Stimulated activated CD8-positive, alpha-beta memory T cell treated with anti-CD3 and anti-CD28 coated beads, Interleukin-15, amount 100 ng/mL, for 4 hours (primary cell): ENCODE results near the gene BBS7.
A peak's percentile ranks its signal among the peaks of the same experiment; 100 is the strongest.

Experiments
- DNase-seq, 2 donors: peaks; one replicate each; pipeline ENCODE4 v3.0.0-alpha.2; 2020; ENCODE audit warnings: low read depth in 2 of 2

Gene BBS7

GRCh38 chr4:121827853-121828252 lies 42.4 kb downstream of the BBS7 start:
- DNase-seq = no peak

- no peak for DNase-seq
These were observed 45.3 kb downstream of the BBS7 start for GRCh38 chr4:121824950-121825349.

GRCh38 chr4:121824171-121824527 lies 46.1 kb downstream of the BBS7 start:
- DNase-seq = no peak

GRCh38 chr4:121823505-121824170 lies 46.6 kb downstream of the BBS7 start, which contains the start of gene CCNA2:
Gene CCNA2, minus strand, starts transcription at chr4:121823883. Its CDS starts 255 bp downstream, at chr4:121823628.
- peak; percentile 84 to 91 for DNase-seq

GRCh38 chr4:121822796-121823504 lies 47.3 kb downstream of the BBS7 start:
- no peak for DNase-seq

- DNase-seq = no peak
These were observed 48.2 kb downstream of the BBS7 start for GRCh38 chr4:121822047-121822446.

- DNase-seq = no peak
These were observed 50.9 kb downstream of the BBS7 start for GRCh38 chr4:121819216-121819965.

- DNase-seq = no peak
These were observed 52.1 kb downstream of the BBS7 start for GRCh38 chr4:121818215-121818614.

GRCh38 chr4:121817701-121818100 lies 52.6 kb downstream of the BBS7 start:
- no peak for DNase-seq

- DNase-seq = no peak
These were observed 53.3 kb downstream of the BBS7 start for GRCh38 chr4:121817006-121817405.

- DNase-seq = no peak
These were observed 55.5 kb downstream of the BBS7 start for GRCh38 chr4:121814756-121815155.

- DNase-seq = no peak
These were observed 59.2 kb downstream of the BBS7 start for GRCh38 chr4:121811122-121811521.

GRCh38 chr4:121806411-121806810 lies 63.9 kb downstream of the BBS7 start:
- DNase-seq = no peak

- no peak for DNase-seq
These were observed 68.6 kb downstream of the BBS7 start for GRCh38 chr4:121801715-121802075.

- peak; percentile 85 to 86 for DNase-seq
These were observed 69.1 kb downstream of the BBS7 start, which contains the start of gene EXOSC9 for GRCh38 chr4:121800961-121801714. Gene EXOSC9, plus strand, starts transcription at chr4:121801323. Its CDS starts 102 bp downstream, at chr4:121801425.

GRCh38 chr4:121800638-121800960 lies 69.7 kb downstream of the BBS7 start:
- DNase-seq = no peak

GRCh38 chr4:121799867-121800501 lies 70.3 kb downstream of the BBS7 start:
- DNase-seq = no peak

- DNase-seq = no peak
These were observed 71.0 kb downstream of the BBS7 start for GRCh38 chr4:121799208-121799823.

- DNase-seq = no peak
These were observed 74.0 kb downstream of the BBS7 start for GRCh38 chr4:121796283-121796682.

GRCh38 chr4:121794505-121795188 lies 75.6 kb downstream of the BBS7 start:
- no peak for DNase-seq

GRCh38 chr4:121792966-121793365 lies 77.3 kb downstream of the BBS7 start:
- DNase-seq = no peak
